ENCODE results near the gene ASPHD1.

The ASPHD1 gene

DNA sequence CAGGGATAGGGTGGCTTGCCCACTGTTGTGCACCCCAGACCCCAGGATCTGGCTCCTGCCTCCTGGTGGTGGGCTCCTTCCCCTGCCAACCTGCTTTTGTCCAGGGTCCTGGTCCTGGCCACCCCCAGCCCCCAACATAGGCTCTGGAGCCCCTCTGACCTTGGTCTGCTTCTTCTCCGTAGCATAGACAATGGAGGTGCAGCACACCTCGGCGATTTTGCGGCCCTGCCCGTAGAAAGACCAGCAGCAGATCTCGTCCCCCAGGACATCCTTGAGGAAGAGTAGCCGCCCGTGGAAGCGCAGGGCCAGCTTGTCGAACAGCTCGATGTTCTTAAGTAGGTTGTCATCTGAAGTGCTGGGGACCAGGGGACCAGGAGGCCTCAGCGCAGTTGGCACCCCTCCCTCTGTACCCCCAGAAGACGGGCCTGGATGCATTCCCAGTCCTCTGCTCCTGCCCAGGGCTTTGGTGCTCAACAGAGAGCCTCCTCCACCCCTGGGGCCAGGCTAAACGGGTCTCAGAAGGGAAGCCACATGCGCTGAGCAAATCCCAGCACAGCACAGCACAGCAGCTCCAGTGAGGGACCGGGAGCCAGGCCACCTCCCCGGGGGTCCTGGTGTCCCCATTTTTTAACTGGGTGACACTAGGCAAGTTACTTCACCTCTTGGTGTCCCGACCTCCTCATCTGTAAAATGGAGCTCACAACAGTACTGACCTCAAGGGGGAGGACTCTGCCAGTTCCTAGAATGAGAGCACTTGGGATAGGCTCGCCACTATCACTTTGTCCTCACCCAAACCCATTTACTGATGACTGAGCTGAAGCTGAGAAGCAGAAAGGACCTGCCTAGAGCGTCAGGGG, 10.8 kb downstream of the ASPHD1 start:
- no peak overlapping the region for H3K4me3 ChIP-seq (ENCODE audit: low read depth in 1 of 2, low read length in 2 of 2)
- no peaks in the 10 kb centered on the region for H3K9me3 ChIP-seq (ENCODE audit: insufficient read depth, low read length, severe bottlenecking)
- no peak for TF ChIP-seq EZH2 (IDR thresholded peaks at IDR 0.05; ENCODE audit: borderline replicate concordance, low read depth, low read length, severe bottlenecking)
- TF ChIP-seq, protein P1, sequence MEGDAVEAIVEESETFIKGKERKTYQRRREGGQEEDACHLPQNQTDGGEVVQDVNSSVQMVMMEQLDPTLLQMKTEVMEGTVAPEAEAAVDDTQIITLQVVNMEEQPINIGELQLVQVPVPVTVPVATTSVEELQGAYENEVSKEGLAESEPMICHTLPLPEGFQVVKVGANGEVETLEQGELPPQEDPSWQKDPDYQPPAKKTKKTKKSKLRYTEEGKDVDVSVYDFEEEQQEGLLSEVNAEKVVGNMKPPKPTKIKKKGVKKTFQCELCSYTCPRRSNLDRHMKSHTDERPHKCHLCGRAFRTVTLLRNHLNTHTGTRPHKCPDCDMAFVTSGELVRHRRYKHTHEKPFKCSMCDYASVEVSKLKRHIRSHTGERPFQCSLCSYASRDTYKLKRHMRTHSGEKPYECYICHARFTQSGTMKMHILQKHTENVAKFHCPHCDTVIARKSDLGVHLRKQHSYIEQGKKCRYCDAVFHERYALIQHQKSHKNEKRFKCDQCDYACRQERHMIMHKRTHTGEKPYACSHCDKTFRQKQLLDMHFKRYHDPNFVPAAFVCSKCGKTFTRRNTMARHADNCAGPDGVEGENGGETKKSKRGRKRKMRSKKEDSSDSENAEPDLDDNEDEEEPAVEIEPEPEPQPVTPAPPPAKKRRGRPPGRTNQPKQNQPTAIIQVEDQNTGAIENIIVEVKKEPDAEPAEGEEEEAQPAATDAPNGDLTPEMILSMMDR (IDR thresholded peaks at IDR 0.05; ENCODE audit: borderline replicate concordance, extremely low read depth, low read length, poor library complexity, severe bottlenecking): no peak
- H4K20me1 ChIP-seq (ENCODE audit: insufficient read depth, low read length): no peaks in the 10 kb centered on the region; the same call in 1 of the 2 replicates
- H2AFZ ChIP-seq (ENCODE audit: low read depth, low read length): no peak overlapping the region
- no peak overlapping the region for H3K27ac ChIP-seq (ENCODE audit: low read length)
- H3K36me3 ChIP-seq (ENCODE audit: insufficient read depth, low read length): peaks cover 26% of the 10 kb centered on the region
- H3K9ac ChIP-seq (ENCODE audit: low read depth, low read length): no peak overlapping the region
- H3K79me2 ChIP-seq (ENCODE audit: insufficient read depth, low read length): no peaks in the 10 kb centered on the region
- H3K4me1 ChIP-seq (ENCODE audit: insufficient read depth, low read length): no peaks in the 10 kb centered on the region
- no peaks in the 10 kb centered on the region for H3K27me3 ChIP-seq (ENCODE audit: insufficient read depth, low read length, poor library complexity)
- ATAC-seq (ENCODE audit: insufficient read depth, low read depth) (no peak; the same call in 2 of the 3 replicates), DNase-seq (no peak)
- H3K4me2 ChIP-seq (ENCODE audit: insufficient read depth, low read length): no peak overlapping the region

DNA sequence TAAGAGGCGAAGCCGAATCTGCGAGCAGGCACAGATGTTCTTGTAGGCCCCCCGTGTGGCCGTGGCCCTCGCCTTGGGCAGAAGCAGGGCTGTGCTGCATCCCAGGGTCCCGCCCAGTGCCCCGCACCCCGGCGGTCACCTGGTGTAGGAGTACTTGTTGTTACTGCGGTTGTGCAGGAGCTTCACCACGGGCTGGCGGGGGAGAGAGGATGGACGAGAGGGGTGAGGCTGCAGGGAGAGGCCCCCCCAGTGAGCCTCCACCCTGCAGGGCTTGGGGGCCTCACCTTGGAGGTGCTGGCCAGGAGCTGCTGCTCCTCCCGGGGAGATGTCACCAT, 11.4 kb downstream of the ASPHD1 start:
- TF ChIP-seq, protein P1 (IDR thresholded peaks at IDR 0.05; ENCODE audit: borderline replicate concordance, extremely low read depth, low read length, poor library complexity, severe bottlenecking): no peak
- TF ChIP-seq EZH2 (IDR thresholded peaks at IDR 0.05; ENCODE audit: borderline replicate concordance, low read depth, low read length, severe bottlenecking): no peak
- Histone ChIP-seq H3K9me3 (ENCODE audit: insufficient read depth, low read length, severe bottlenecking) (no peaks in the 10 kb centered on the region), H3K9ac (ENCODE audit: low read depth, low read length) (no peak overlapping the region), H4K20me1 (ENCODE audit: insufficient read depth, low read length) (peaks cover under 1% of the 10 kb centered on the region; the same call in 1 of the 2 replicates), H3K4me1 (ENCODE audit: insufficient read depth, low read length) (no peaks in the 10 kb centered on the region), H3K27me3 (ENCODE audit: insufficient read depth, low read length, poor library complexity) (no peaks in the 10 kb centered on the region), H2AFZ (ENCODE audit: low read depth, low read length) (no peak overlapping the region), H3K36me3 (ENCODE audit: insufficient read depth, low read length) (peaks cover 27% of the 10 kb centered on the region), H3K4me3 (ENCODE audit: low read depth in 1 of 2, low read length in 2 of 2) (no peak overlapping the region), H3K27ac (ENCODE audit: low read length) (no peak overlapping the region), H3K79me2 (ENCODE audit: insufficient read depth, low read length) (no peaks in the 10 kb centered on the region), H3K4me2 (ENCODE audit: insufficient read depth, low read length) (no peak overlapping the region)
- DNase-seq (no peak), ATAC-seq (ENCODE audit: insufficient read depth, low read depth) (0 out of 3 replicates have a peak, but pooled peaks have one; percentile 6)

DNA sequence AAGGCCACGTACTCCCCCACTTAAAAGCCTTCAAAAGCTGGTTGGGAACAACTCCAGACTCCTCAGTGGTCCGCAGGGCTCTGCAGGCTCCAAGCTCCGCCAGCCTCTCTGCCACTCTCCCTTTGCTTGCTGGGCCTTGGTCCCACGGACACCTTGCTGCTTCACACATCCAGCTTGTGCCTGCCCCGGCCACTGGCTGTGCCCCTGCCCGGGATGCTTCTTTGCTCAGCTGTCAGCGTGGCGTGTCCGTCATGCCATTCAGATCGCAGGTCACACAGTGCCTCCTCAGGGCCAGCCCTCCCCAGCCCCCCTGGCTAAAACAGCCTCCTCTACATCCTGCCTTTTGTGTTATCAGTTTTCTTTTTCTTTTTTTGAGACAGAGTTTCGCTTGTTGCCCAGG, 11.8 kb downstream of the ASPHD1 start:
- H3K9me3 ChIP-seq (ENCODE audit: insufficient read depth, low read length, severe bottlenecking): no peaks in the 10 kb centered on the region
- H4K20me1 ChIP-seq (ENCODE audit: insufficient read depth, low read length): peaks cover 3% of the 10 kb centered on the region; the same call in 1 of the 2 replicates
- H3K27ac ChIP-seq (ENCODE audit: low read length): no peak overlapping the region
- H3K4me3 ChIP-seq (ENCODE audit: low read depth in 1 of 2, low read length in 2 of 2): no peak overlapping the region
- H2AFZ ChIP-seq (ENCODE audit: low read depth, low read length): no peak overlapping the region
- no peaks in the 10 kb centered on the region for H3K27me3 ChIP-seq (ENCODE audit: insufficient read depth, low read length, poor library complexity)
- H3K36me3 ChIP-seq (ENCODE audit: insufficient read depth, low read length): peaks cover 31% of the 10 kb centered on the region
- no peak for ATAC-seq (ENCODE audit: insufficient read depth, low read depth)
- TF ChIP-seq EZH2 (IDR thresholded peaks at IDR 0.05; ENCODE audit: borderline replicate concordance, low read depth, low read length, severe bottlenecking): no peak
- no peak for DNase-seq
- H3K9ac ChIP-seq (ENCODE audit: low read depth, low read length): no peak overlapping the region
- H3K79me2 ChIP-seq (ENCODE audit: insufficient read depth, low read length): no peaks in the 10 kb centered on the region
- H3K4me2 ChIP-seq (ENCODE audit: insufficient read depth, low read length): no peak overlapping the region
- H3K4me1 ChIP-seq (ENCODE audit: insufficient read depth, low read length): no peaks in the 10 kb centered on the region

GRCh38 chr16:29913514-29913913, 13.2 kb downstream of the ASPHD1 start:
- no peak overlapping the region for H3K4me3 ChIP-seq (ENCODE audit: low read depth in 1 of 2, low read length in 2 of 2)
- no peak for DNase-seq
- no peak for ATAC-seq (ENCODE audit: insufficient read depth, low read depth)
- no peak overlapping the region for H3K4me2 ChIP-seq (ENCODE audit: insufficient read depth, low read length)
- peaks cover 41% of the 10 kb centered on the region for H3K36me3 ChIP-seq (ENCODE audit: insufficient read depth, low read length)
- no peaks in the 10 kb centered on the region for H3K4me1 ChIP-seq (ENCODE audit: insufficient read depth, low read length)
- no peak overlapping the region for H2AFZ ChIP-seq (ENCODE audit: low read depth, low read length)
- TF ChIP-seq, protein P1 (IDR thresholded peaks at IDR 0.05; ENCODE audit: borderline replicate concordance, extremely low read depth, low read length, poor library complexity, severe bottlenecking): no peak
- TF ChIP-seq EZH2 (IDR thresholded peaks at IDR 0.05; ENCODE audit: borderline replicate concordance, low read depth, low read length, severe bottlenecking): no peak
- no peaks in the 10 kb centered on the region for H3K79me2 ChIP-seq (ENCODE audit: insufficient read depth, low read length)
- no peaks in the 10 kb centered on the region for H3K27me3 ChIP-seq (ENCODE audit: insufficient read depth, low read length, poor library complexity)
- peaks cover 3% of the 10 kb centered on the region; the same call in 1 of the 2 replicates for H4K20me1 ChIP-seq (ENCODE audit: insufficient read depth, low read length)
- no peak overlapping the region for H3K9ac ChIP-seq (ENCODE audit: low read depth, low read length)
- no peaks in the 10 kb centered on the region for H3K9me3 ChIP-seq (ENCODE audit: insufficient read depth, low read length, severe bottlenecking)
- no peak overlapping the region for H3K27ac ChIP-seq (ENCODE audit: low read length)
